ENCODE data around the gene USP15. TPM values are rescaled to one million over a fixed set of nuclear protein-coding genes. Genes with fewer than 3 reads are reported as not detected.
A peak's percentile ranks its signal among the peaks of the same experiment; 100 is the strongest.

The USP15 gene
- total RNA-seq, 1 experiment from 2014 or later: 35.3 TPM

DNA sequence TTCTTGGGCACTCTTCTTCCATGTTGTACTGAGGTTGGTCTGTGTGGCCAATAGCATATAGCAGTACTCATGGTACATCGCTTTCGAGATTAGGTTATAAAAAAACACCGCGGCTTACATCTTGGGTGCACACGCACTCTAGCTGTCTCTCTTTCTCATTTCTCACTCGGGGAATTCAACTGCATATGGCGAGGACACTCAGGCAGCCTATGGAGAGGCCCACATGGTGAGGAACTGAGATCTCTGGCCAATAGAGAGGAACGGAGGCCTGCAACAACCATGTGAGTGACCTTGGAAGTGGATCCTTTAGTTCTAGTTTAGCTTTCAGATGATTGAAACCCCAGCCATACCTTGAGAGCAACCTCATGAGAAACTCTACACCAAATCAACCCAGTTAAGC lies 45.6 kb downstream of the USP15 start:
- Mint-ChIP-seq H3K4me1 (no peaks in the 10 kb centered on the region), H3K27me3 (ENCODE audit: low read depth) (no peaks in the 10 kb centered on the region), H3K9me3 (peaks cover 8% of the 10 kb centered on the region in 2 experiments), H3K4me3 (no peak overlapping the region), H3K27ac (peak overlapping the region in 1 of 3 experiments; percentile 12; a peak in 1 of 7 replicates), H3K36me3 (ENCODE audit: insufficient read depth in 1 of 3, low read depth in 3 of 3) (peaks cover 28 to 34% (median 28%) of the 10 kb centered on the region in 3 experiments)
- Histone ChIP-seq H3K56ac (ENCODE audit: insufficient read length, low read depth, low read length) (no peak overlapping the region), H3K9ac (ENCODE audit: extremely low read depth, insufficient read length, low read length) (no peak overlapping the region), H3K18ac (ENCODE audit: insufficient read length, low read depth, low read length) (no peak overlapping the region), H4K5ac (ENCODE audit: insufficient read length, low read depth, low read length) (no peak overlapping the region), H2BK12ac (ENCODE audit: insufficient read length, low read depth, low read length) (no peak overlapping the region), H3K9me3 (ENCODE audit: control insufficient read depth, low read depth, low read length) (no peaks in the 10 kb centered on the region), H2BK20ac (ENCODE audit: low read depth, low read length, poor library complexity, severe bottlenecking) (no peak overlapping the region), H3K79me2 (ENCODE audit: insufficient read depth, low read length) (no peaks in the 10 kb centered on the region), H3K27me3 (ENCODE audit: insufficient read depth, low read length) (no peaks in the 10 kb centered on the region), H2AK5ac (ENCODE audit: insufficient read length, low read length) (no peak overlapping the region), H2BK5ac (ENCODE audit: insufficient read length, low read length) (no peak overlapping the region), H3K23me2 (ENCODE audit: insufficient read length, low read depth, low read length, poor library complexity, severe bottlenecking) (no peaks in the 10 kb centered on the region), H3K4me2 (ENCODE audit: insufficient read depth, insufficient read length, low read length) (no peak overlapping the region), H3K79me1 (ENCODE audit: insufficient read depth, low read depth, low read length, poor library complexity, severe bottlenecking) (no peaks in the 10 kb centered on the region), H3K14ac (ENCODE audit: insufficient read depth, low read length) (no peak overlapping the region), H4K20me1 (ENCODE audit: control insufficient read depth, insufficient read depth, insufficient read length) (no peaks in the 10 kb centered on the region), H4K8ac (replicated peaks; ENCODE audit: insufficient read length, low read depth, low read length) (no peak overlapping the region), H2BK120ac (ENCODE audit: low read depth, low read length, poor library complexity, severe bottlenecking) (no peak overlapping the region), H3K27ac (ENCODE audit: insufficient read length, low read depth, low read length) (no peak overlapping the region), H3T11ph (ENCODE audit: low read length) (no peak overlapping the region), H4K91ac (ENCODE audit: insufficient read length, low read depth, low read length) (no peak overlapping the region), H3K4me1 (ENCODE audit: insufficient read depth, low read length) (no peaks in the 10 kb centered on the region), H2BK15ac (ENCODE audit: low read depth, low read length) (no peak overlapping the region), H3K23ac (ENCODE audit: insufficient read length, low read depth, low read length) (no peak overlapping the region), H2AFZ (ENCODE audit: low read length) (no peak overlapping the region), H3K4ac (ENCODE audit: low read depth, low read length) (no peak overlapping the region)
- TF ChIP-seq, protein P1, sequence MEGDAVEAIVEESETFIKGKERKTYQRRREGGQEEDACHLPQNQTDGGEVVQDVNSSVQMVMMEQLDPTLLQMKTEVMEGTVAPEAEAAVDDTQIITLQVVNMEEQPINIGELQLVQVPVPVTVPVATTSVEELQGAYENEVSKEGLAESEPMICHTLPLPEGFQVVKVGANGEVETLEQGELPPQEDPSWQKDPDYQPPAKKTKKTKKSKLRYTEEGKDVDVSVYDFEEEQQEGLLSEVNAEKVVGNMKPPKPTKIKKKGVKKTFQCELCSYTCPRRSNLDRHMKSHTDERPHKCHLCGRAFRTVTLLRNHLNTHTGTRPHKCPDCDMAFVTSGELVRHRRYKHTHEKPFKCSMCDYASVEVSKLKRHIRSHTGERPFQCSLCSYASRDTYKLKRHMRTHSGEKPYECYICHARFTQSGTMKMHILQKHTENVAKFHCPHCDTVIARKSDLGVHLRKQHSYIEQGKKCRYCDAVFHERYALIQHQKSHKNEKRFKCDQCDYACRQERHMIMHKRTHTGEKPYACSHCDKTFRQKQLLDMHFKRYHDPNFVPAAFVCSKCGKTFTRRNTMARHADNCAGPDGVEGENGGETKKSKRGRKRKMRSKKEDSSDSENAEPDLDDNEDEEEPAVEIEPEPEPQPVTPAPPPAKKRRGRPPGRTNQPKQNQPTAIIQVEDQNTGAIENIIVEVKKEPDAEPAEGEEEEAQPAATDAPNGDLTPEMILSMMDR (conservative IDR thresholded peaks at IDR 0.05): no peak
- no peak for DNase-seq
- WGBS (ENCODE audit: extremely low coverage, insufficient read length, low lambda C conversion rate): no CpG with 5 or more reads among the region's 8 CpGs
